ENCODE results near the gene SYP.

SYP gene

DNA sequence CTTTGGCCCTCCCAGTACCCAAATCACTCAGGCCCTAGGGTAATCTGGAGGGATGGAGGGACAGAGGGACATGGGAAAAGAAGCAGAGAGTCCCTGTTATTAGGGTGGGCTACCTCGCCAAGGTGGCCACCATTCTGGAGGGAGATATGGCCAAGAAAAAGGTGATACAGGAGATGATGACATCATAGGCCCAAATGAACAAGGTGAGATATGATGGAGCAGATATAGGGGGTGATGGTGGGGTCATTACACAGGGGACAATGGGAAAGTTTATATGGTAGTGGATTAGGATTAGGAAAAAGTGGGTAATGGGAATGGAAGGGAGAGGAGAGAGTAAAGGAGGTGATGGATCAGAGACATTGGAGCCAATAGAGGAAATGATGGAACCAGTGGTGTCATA is 12.9 kb upstream of the SYP start:
- Histone ChIP-seq H3K9me3 (ENCODE audit: control insufficient read depth, insufficient read depth, low read depth, low read length) (no peaks in the 10 kb centered on the region), H3K27ac (ENCODE audit: extremely low read depth, low read depth, low read length) (no peak overlapping the region), H3K4me3 (ENCODE audit: low read depth, low read length) (no peak overlapping the region), H3K36me3 (ENCODE audit: control insufficient read depth in 2 of 2, insufficient read depth in 1 of 2, low read length in 2 of 2) (no peaks in the 10 kb centered on the region), H3K4me1 (ENCODE audit: control insufficient read depth, insufficient read depth, low read length) (no peaks in the 10 kb centered on the region)
- ChIA-PET CTCF (interaction anchor here (0.7 to 0.9 kb wide), 2 partner anchors 20 to 27 kb away, joined by 3 to 4 read pairs; no protein-coding TSS in a partner anchor), POLR2A (no interaction called here)
- TF ChIP-seq ATF2 (tag by site-specific recombination; IDR thresholded peaks at IDR 0.05; ENCODE audit: low read depth) (peak; percentile 54; the same call in 1 of the 2 replicates), ZNF324 (tag by site-specific recombination; IDR thresholded peaks at IDR 0.05) (no peak), ZNF521 (tag by site-specific recombination; IDR thresholded peaks at IDR 0.05) (no peak), ZNF792 (tag by site-specific recombination; IDR thresholded peaks at IDR 0.05) (no peak)

- H3K36me3 ChIP-seq (ENCODE audit: control insufficient read depth in 2 of 2, insufficient read depth in 1 of 2, low read length in 2 of 2) = no peaks in the 10 kb centered on the region
- H3K9me3 ChIP-seq (ENCODE audit: control insufficient read depth, insufficient read depth, low read depth, low read length) = no peaks in the 10 kb centered on the region
- H3K4me1 ChIP-seq (ENCODE audit: control insufficient read depth, insufficient read depth, low read length) = no peaks in the 10 kb centered on the region
- no peak overlapping the region for H3K27ac ChIP-seq (ENCODE audit: extremely low read depth, low read depth, low read length)
- ChIA-PET POLR2A (no interaction called here), CTCF (interaction anchor here (0.7 to 0.9 kb wide), 3 partner anchors 19 to 28 kb away, joined by 3 to 4 read pairs (median 3); no protein-coding TSS in a partner anchor)
- H3K4me3 ChIP-seq (ENCODE audit: low read depth, low read length) = no peak overlapping the region
- TF ChIP-seq ZNF433 (tag by site-specific recombination; IDR thresholded peaks at IDR 0.05; ENCODE audit: low read depth) (no peak), ZSCAN23 (tag by site-specific recombination; IDR thresholded peaks at IDR 0.05) (no peak), TRIM28 (IDR thresholded peaks at IDR 0.05; ENCODE audit: borderline replicate concordance, low read length) (no peak), ZNF560 (tag by site-specific recombination; IDR thresholded peaks at IDR 0.05; ENCODE audit: borderline replicate concordance) (no peak), ZNF843 (tag by site-specific recombination; IDR thresholded peaks at IDR 0.05) (no peak), ZNF585B (tag by site-specific recombination; IDR thresholded peaks at IDR 0.05) (no peak), ZNF366 (tag by site-specific recombination; conservative IDR thresholded peaks at IDR 0.05) (no peak), ZNF398 (tag by site-specific recombination; IDR thresholded peaks at IDR 0.05) (no peak), ZNF48 (tag by site-specific recombination; IDR thresholded peaks at IDR 0.05) (no peak), ZNF626 (tag by site-specific recombination; IDR thresholded peaks at IDR 0.05) (no peak), PATZ1 (tag by site-specific recombination; IDR thresholded peaks at IDR 0.05) (no peak)
- TF ChIP-seq, protein P1, sequence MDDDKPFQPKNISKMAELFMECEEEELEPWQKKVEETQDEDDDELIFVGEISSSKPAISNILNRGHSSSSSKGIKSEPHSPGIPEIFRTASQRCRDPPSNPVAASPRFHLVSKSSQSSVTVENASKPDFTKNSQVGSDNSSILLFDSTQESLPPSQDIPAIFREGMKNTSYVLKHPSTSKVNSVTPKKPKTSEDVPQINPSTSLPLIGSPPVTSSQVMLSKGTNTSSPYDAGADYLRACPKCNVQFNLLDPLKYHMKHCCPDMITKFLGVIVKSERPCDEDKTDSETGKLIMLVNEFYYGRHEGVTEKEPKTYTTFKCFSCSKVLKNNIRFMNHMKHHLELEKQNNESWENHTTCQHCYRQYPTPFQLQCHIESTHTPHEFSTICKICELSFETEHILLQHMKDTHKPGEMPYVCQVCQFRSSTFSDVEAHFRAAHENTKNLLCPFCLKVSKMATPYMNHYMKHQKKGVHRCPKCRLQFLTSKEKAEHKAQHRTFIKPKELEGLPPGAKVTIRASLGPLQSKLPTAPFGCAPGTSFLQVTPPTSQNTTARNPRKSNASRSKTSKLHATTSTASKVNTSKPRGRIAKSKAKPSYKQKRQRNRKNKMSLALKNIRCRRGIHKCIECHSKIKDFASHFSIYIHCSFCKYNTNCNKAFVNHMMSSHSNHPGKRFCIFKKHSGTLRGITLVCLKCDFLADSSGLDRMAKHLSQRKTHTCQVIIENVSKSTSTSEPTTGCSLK (tag by site-specific recombination; IDR thresholded peaks at IDR 0.05) = no peak
Observed at GRCh38 chrX:49212209-49212608, 12.2 kb upstream of the SYP start.
